HG02885 (cell line): Measurements from ENCODE around the gene MYB.

Experiments used
- ATAC-seq: cut with Tn5 transposase; IDR thresholded peaks from one replicate; pipeline ENCODE4 v1.9.1; 2021; ENCODE audit warnings: mild to moderate bottlenecking; ENCODE audit not compliant: unreplicated experiment, poor library complexity

Gene MYB

GRCh38 chr6:135213616-135214015 is 32.5 kb downstream of the MYB start:
- no peak for ATAC-seq

GRCh38 chr6:135215160-135215559 is 34.1 kb downstream of the MYB start:
- ATAC-seq: no peak

- no peak for ATAC-seq
Observed at GRCh38 chr6:135215563-135215962, 34.5 kb downstream of the MYB start.

GRCh38 chr6:135217663-135218062 is 36.6 kb downstream of the MYB start:
- ATAC-seq: no peak

GRCh38 chr6:135219346-135219745 is 38.2 kb downstream of the MYB start:
- no peak for ATAC-seq

GRCh38 chr6:135221042-135221441 is 39.9 kb downstream of the MYB start:
- no peak for ATAC-seq

GRCh38 chr6:135221505-135221904 is 40.4 kb downstream of the MYB start:
- no peak for ATAC-seq

- ATAC-seq: peak; percentile 50
Observed at GRCh38 chr6:135222623-135223022, 41.5 kb downstream of the MYB start.

- no peak for ATAC-seq
Observed at GRCh38 chr6:135224037-135224647, 43.0 kb downstream of the MYB start.

GRCh38 chr6:135225911-135226310 is 44.8 kb downstream of the MYB start:
- ATAC-seq: no peak

- ATAC-seq: peak; percentile 76
Observed at GRCh38 chr6:135226537-135226936, 45.4 kb downstream of the MYB start.

GRCh38 chr6:135227349-135227748 is 46.2 kb downstream of the MYB start:
- no peak for ATAC-seq

- ATAC-seq: no peak
Observed at GRCh38 chr6:135227758-135228157, 46.6 kb downstream of the MYB start.

GRCh38 chr6:135228486-135228885 is 47.4 kb downstream of the MYB start:
- peak; percentile 48 for ATAC-seq

GRCh38 chr6:135229996-135230395 is 48.9 kb downstream of the MYB start:
- ATAC-seq: no peak

- ATAC-seq: no peak
Observed at GRCh38 chr6:135230711-135231468, 49.8 kb downstream of the MYB start.

GRCh38 chr6:135231469-135231844 is 50.3 kb downstream of the MYB start:
- no peak for ATAC-seq

GRCh38 chr6:135233686-135234491 is 52.8 kb downstream of the MYB start:
- peak; percentile 80 for ATAC-seq

- ATAC-seq: no peak
Observed at GRCh38 chr6:135234492-135234780, 53.3 kb downstream of the MYB start.

- no peak for ATAC-seq
Observed at GRCh38 chr6:135235716-135236115, 54.6 kb downstream of the MYB start.

GRCh38 chr6:135236319-135236718 is 55.2 kb downstream of the MYB start:
- no peak for ATAC-seq
